ENCODE results near the gene EML6. TPM values are rescaled to one million over a fixed set of nuclear protein-coding genes. Genes with fewer than 3 reads are reported as not detected.

EML6 gene
- total RNA-seq, 1 experiment from 2014 or later: 1.5 TPM

DNA sequence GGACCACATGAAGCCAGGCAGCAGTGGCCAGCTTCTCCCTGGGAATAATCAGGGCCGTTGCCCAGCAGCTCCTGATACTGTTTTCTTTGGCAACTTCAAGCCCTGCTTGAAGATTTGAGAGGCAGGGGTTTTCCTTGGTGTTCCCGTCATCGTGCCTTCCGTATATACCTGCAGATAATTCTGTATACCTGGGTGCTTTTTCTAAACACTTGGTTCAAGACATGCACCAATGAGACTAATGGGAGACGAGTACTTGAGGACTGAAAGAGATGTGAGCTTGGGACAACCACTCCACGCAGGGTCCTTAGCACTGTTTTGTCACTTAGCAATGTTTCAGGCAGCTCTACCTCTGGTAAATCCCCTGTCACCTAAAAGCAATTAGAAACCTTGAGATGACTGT is 208.0 kb downstream of the EML6 start:
- H3K9ac ChIP-seq (ENCODE audit: extremely low read depth, insufficient read length, low read length): no peak overlapping the region
- H3K4me1 ChIP-seq (ENCODE audit: insufficient read depth, low read length): no peaks in the 10 kb centered on the region
- no peak overlapping the region for H4K91ac ChIP-seq (ENCODE audit: insufficient read length, low read depth, low read length)
- no peak overlapping the region for H3T11ph ChIP-seq (ENCODE audit: low read length)
- H4K8ac ChIP-seq (replicated peaks; ENCODE audit: insufficient read length, low read depth, low read length): no peak overlapping the region
- Mint-ChIP-seq H3K9me3 (no peaks in the 10 kb centered on the region; a peak in 1 of 5 replicates), H3K27ac (no peak overlapping the region), H3K36me3 (ENCODE audit: insufficient read depth in 1 of 3, low read depth in 3 of 3) (no peaks in the 10 kb centered on the region), H3K4me1 (no peaks in the 10 kb centered on the region), H3K4me3 (no peak overlapping the region), H3K27me3 (ENCODE audit: low read depth) (peaks cover 7% of the 10 kb centered on the region)
- no peak for TF ChIP-seq CTCF (conservative IDR thresholded peaks at IDR 0.05)
- H3K79me1 ChIP-seq (ENCODE audit: insufficient read depth, low read depth, low read length, poor library complexity, severe bottlenecking): no peaks in the 10 kb centered on the region
- H3K23me2 ChIP-seq (ENCODE audit: insufficient read length, low read depth, low read length, poor library complexity, severe bottlenecking): no peaks in the 10 kb centered on the region
- H4K20me1 ChIP-seq (ENCODE audit: control insufficient read depth, insufficient read depth, insufficient read length): no peaks in the 10 kb centered on the region
- no peak overlapping the region for H3K18ac ChIP-seq (ENCODE audit: insufficient read length, low read depth, low read length)
- H3K14ac ChIP-seq (ENCODE audit: insufficient read depth, low read length): no peak overlapping the region
- DNase-seq: no peak
- no CpG with 5 or more reads among the region's 6 CpGs for WGBS (ENCODE audit: extremely low coverage, insufficient read length, low lambda C conversion rate)
- H3K4ac ChIP-seq (ENCODE audit: low read depth, low read length): no peak overlapping the region
- no peak overlapping the region for H3K56ac ChIP-seq (ENCODE audit: insufficient read length, low read depth, low read length)
- H2BK20ac ChIP-seq (ENCODE audit: low read depth, low read length, poor library complexity, severe bottlenecking): no peak overlapping the region
- no peaks in the 10 kb centered on the region for H3K27me3 ChIP-seq (ENCODE audit: insufficient read depth, low read length)
- no peak overlapping the region for H3K23ac ChIP-seq (ENCODE audit: insufficient read length, low read depth, low read length)
- no peak overlapping the region for H2BK12ac ChIP-seq (ENCODE audit: insufficient read length, low read depth, low read length)
- no peak overlapping the region for H3K4me2 ChIP-seq (ENCODE audit: insufficient read depth, insufficient read length, low read length)
- no peak overlapping the region for H3K27ac ChIP-seq (ENCODE audit: insufficient read length, low read depth, low read length)
- H3K79me2 ChIP-seq (ENCODE audit: insufficient read depth, low read length): no peaks in the 10 kb centered on the region
- no peak overlapping the region for H2AFZ ChIP-seq (ENCODE audit: low read length)
- no peak overlapping the region for H4K5ac ChIP-seq (ENCODE audit: insufficient read length, low read depth, low read length)
- H3K9me3 ChIP-seq (ENCODE audit: control insufficient read depth, low read depth, low read length): no peaks in the 10 kb centered on the region
- H2AK5ac ChIP-seq (ENCODE audit: insufficient read length, low read length): no peak overlapping the region
- H2BK15ac ChIP-seq (ENCODE audit: low read depth, low read length): no peak overlapping the region
- H2BK5ac ChIP-seq (ENCODE audit: insufficient read length, low read length): no peak overlapping the region
- no peak overlapping the region for H2BK120ac ChIP-seq (ENCODE audit: low read depth, low read length, poor library complexity, severe bottlenecking)
